A549 treated with CpdA at 1 μM for 4 hours (cell line): ENCODE data around the gene LRRC52. TPM values are rescaled to one million over a fixed set of nuclear protein-coding genes. Genes with fewer than 3 reads are reported as not detected.

Source experiments
- total RNA-seq: library from RNA; stranded (reverse); fragments of 200-300 nt; extraction: Qiagen RNA extraction; gene quantifications from 5 replicates; pipeline ENCODE4 v1.2.3, GENCODE V29; 2022; ENCODE audit warnings: low read depth

LRRC52 gene
- total RNA-seq = not detected in 5 replicates

GRCh38 chr1:165543532-165544438 lies at the start of gene LRRC52:
Gene LRRC52 (plus strand): TSS chr1:165544000. CDS start chr1:165544297, 297 bp downstream.

Other genes with a start within 250 kb of the LRRC52 start
- not detected in 5 replicates for gene LMX1A, start 187.3 kb upstream of the LRRC52 start, total RNA-seq
- gene RXRG, start 98.9 kb upstream of the LRRC52 start, total RNA-seq = not detected in 5 replicates
- 191 to 239 TPM (median 200 TPM) in 5 replicates for gene MGST3, start 87.2 kb downstream of the LRRC52 start, total RNA-seq
- 39.4 to 43.7 TPM (median 40.4 TPM) in 5 replicates for gene ALDH9A1, start 154.6 kb downstream of the LRRC52 start, total RNA-seq
- 162 to 184 TPM (median 170 TPM) in 5 replicates for gene TMCO1, start 224.9 kb downstream of the LRRC52 start, total RNA-seq